GM12878 (cell line): Measurements from ENCODE around the gene TPRG1. TPM values are rescaled to one million over a fixed set of nuclear protein-coding genes. Genes with fewer than 3 reads are reported as not detected.

ENCODE experiments used
- ATAC-seq: fragments of 200-7000 bp; cut with Tn5 transposase; 3 replicates; pipeline ENCODE4 v1.9.1; 2020; ENCODE audit warnings: mild to moderate bottlenecking, moderate library complexity
- BruUV-seq: library from RNA; stranded (reverse); fragments of 400-500 nt; replicated peaks from 2 replicates; lab custom pipeline; 2021; lab: Mats Ljungman, UMichigan
- CTCF ChIA-PET: fragments of 300-600 bp; sonication (Branson Sonifier 250); formaldehyde crosslinking; extraction: SDS; loops from one replicate; lab custom pipeline; 2021; ENCODE audit warnings: inconsistent platforms; lab: Yijun Ruan, JAX
- POLR2A ChIA-PET: fragments of 350-600 bp; formaldehyde crosslinking; extraction: SDS; loops from one replicate; lab custom pipeline; 2021; ENCODE audit warnings: inconsistent platforms; lab: Charles Lee
- RAD21 ChIA-PET: fragments of 300-600 bp; sonication (Branson Sonifier 250); formaldehyde crosslinking; loops from one replicate; lab custom pipeline; 2023; ENCODE audit warnings: antibody characterized with exemption; ENCODE audit not compliant: unreplicated experiment; lab: Charles Lee
- SMC1A ChIA-PET: fragments of 300-600 bp; sonication (Branson Sonifier 250); formaldehyde crosslinking; loops from one replicate; lab custom pipeline; 2023; ENCODE audit not compliant: unreplicated experiment, uncharacterized antibody; lab: Charles Lee
- DNase-seq: peaks from one replicate; pipeline ENCODE4 v3.0.0-alpha.2; 2011; ENCODE audit warnings: low read depth, low spot score
- FAIRE-seq: peaks from 3 replicates; lab custom pipeline; 2011; peaks lifted over from hg19 to GRCh38; lab: Jason Lieb, UNC
- H2AFZ ChIP-seq: 2 replicates; pipeline ENCODE4 v1.6.0; 2011; ENCODE audit warnings: low read depth, low read length, control low read depth; ENCODE audit not compliant: control insufficient read depth
- H3K27ac ChIP-seq: 2 replicates; pipeline ENCODE4 v1.5.1; 2011; ENCODE audit warnings: control low read depth; ENCODE audit not compliant: control insufficient read depth, insufficient read depth
- H3K27me3 ChIP-seq, 2 experiments: replicated peaks in 1 of 2; 2 replicates each; pipeline versions ENCODE4 v1.6.0 to v1.6.1; 2011; ENCODE audit warnings: low read length in 1 of 2; ENCODE audit not compliant: control insufficient read depth in 2 of 2, insufficient read depth in 2 of 2
- H3K36me3 ChIP-seq, 2 experiments: 2 replicates each; pipeline ENCODE4 v1.5.1; 2011; ENCODE audit warnings: low read length in 1 of 2; ENCODE audit not compliant: control insufficient read depth in 2 of 2, insufficient read depth in 2 of 2
- H3K4me1 ChIP-seq: 2 replicates; pipeline ENCODE4 v1.6.1; 2011; ENCODE audit warnings: mild to moderate bottlenecking, low read length, moderate library complexity, mixed read lengths; ENCODE audit not compliant: control insufficient read depth, insufficient read depth
- H3K4me2 ChIP-seq: 2 replicates; pipeline ENCODE4 v1.6.0; 2011; ENCODE audit warnings: control low read depth; ENCODE audit not compliant: control insufficient read depth, insufficient read depth
- H3K4me3 ChIP-seq: fragments of 200-600 bp; sonication (generic); 2 replicates; pipeline ENCODE4 v1.5.1; 2016
- H3K79me2 ChIP-seq: 2 replicates; pipeline ENCODE4 v1.6.0; 2011; ENCODE audit warnings: low read length; ENCODE audit not compliant: control insufficient read depth, insufficient read depth
- H3K9ac ChIP-seq: 2 replicates; pipeline ENCODE4 v1.8.0; 2011; ENCODE audit warnings: low read length, control low read depth, mixed read lengths; ENCODE audit not compliant: control insufficient read depth, insufficient read depth
- H3K9me3 ChIP-seq: replicated peaks from 3 replicates; pipeline ENCODE4 v1.5.1; 2011; ENCODE audit warnings: mild to moderate bottlenecking, low read length; ENCODE audit not compliant: control insufficient read depth, insufficient read depth
- H4K20me1 ChIP-seq: 2 replicates; pipeline ENCODE4 v1.6.0; 2011; ENCODE audit not compliant: control insufficient read depth, insufficient read depth
- ATF2 ChIP-seq: IDR thresholded peaks from 2 replicates; pipeline ENCODE4 v1.6.1; 2012; ENCODE audit warnings: low read length, inconsistent platforms
- ELK1 ChIP-seq: IDR thresholded peaks from 2 replicates; pipeline ENCODE4 v1.6.1; 2012; ENCODE audit warnings: low read depth, low read length, improper control_type of control experiment
- MTA2 ChIP-seq: fragments of 450-650 bp; IDR thresholded peaks from 2 replicates; pipeline ENCODE4 v1.6.1; 2016; ENCODE audit warnings: low read depth, mild to moderate bottlenecking, moderate library complexity
- MTA3 ChIP-seq: IDR thresholded peaks from 2 replicates; pipeline ENCODE4 v1.6.1; 2012; ENCODE audit warnings: low read length, inconsistent platforms, borderline replicate concordance
- POLR2AphosphoS2 ChIP-seq: IDR thresholded peaks from 2 replicates; pipeline ENCODE4 v1.6.1; 2011; ENCODE audit warnings: low read depth, mild to moderate bottlenecking, low read length, improper control_type of control experiment, moderate library complexity
- STAT1 ChIP-seq: fragments of 450-650 bp; conservative IDR thresholded peaks from 2 replicates; pipeline ENCODE4 v1.6.1; 2014; ENCODE audit warnings: antibody characterized with exemption, mild to moderate bottlenecking
- SUPT20H ChIP-seq: IDR thresholded peaks from 2 replicates; pipeline ENCODE4 v1.6.1; 2011; ENCODE audit warnings: low read depth, mild to moderate bottlenecking, low read length, moderate library complexity, borderline replicate concordance; ENCODE audit not compliant: control insufficient read depth
- SUZ12 ChIP-seq: fragments of 200-600 bp; sonication (generic); IDR thresholded peaks from one replicate; pipeline ENCODE4 v1.6.1; 2018; ENCODE audit warnings: antibody characterized with exemption, mild to moderate bottlenecking; ENCODE audit not compliant: unreplicated experiment
- TCF3 ChIP-seq: IDR thresholded peaks from 2 replicates; pipeline ENCODE4 v1.6.1; 2012; ENCODE audit warnings: low read depth, mild to moderate bottlenecking, low read length, borderline replicate concordance; ENCODE audit not compliant: insufficient read depth
- ZBTB33 ChIP-seq: fragments of 450-650 bp; IDR thresholded peaks from 2 replicates; pipeline ENCODE4 v1.6.1; 2017; ENCODE audit warnings: mild to moderate bottlenecking
- ZBTB4 ChIP-seq: fragments of 450-650 bp; formaldehyde crosslinking; IDR thresholded peaks from 2 replicates; pipeline ENCODE4 v1.4.0; 2022; ENCODE audit warnings: mild to moderate bottlenecking, moderate library complexity
- WGBS: methylation state at CpG from one replicate; pipeline ENCODE4 v1.1.6; 2016; ENCODE audit warnings: low lambda C conversion rate; ENCODE audit not compliant: insufficient replicate concordance, insufficient coverage; ENCODE audit errors: missing lambda C conversion rate; 5-methylcytosine and 5-hydroxymethylcytosine counted together
- in situ Hi-C: fragments of 300-500 bp; cut with MboI; formaldehyde crosslinking; loops from 9 replicates; pipeline ENCODE4 v1.14.3; 2018; ENCODE audit warnings: mixed read lengths
- intact Hi-C: fragments of 100-400 bp; cut with micrococcal nuclease; formaldehyde crosslinking; loops from one replicate; pipeline ENCODE4 v1.14.2; 2022; ENCODE audit not compliant: unreplicated experiment
- polyA plus RNA-seq, 11 experiments: library from polyadenylated mRNA; depleted of rRNA in 4 of 11; unstranded in 6 of 11; stranded (reverse) in 5 of 11; fragments of >200 nt; fragmentation: Nextera tagmentation in 4 of 11; fragmentation: Illumina TruSeq in 1 of 11; extraction: Ambion mirVana in 4 of 11; extraction: Trizol in 1 of 11; gene quantifications; 1 replicate in 1 of 11; 2 replicates in 10 of 11; pipeline versions ENCODE4 v1.2.1 to v1.2.3, GENCODE V29; 2011 to 2016; ENCODE audit warnings: inconsistent platforms in 2 of 11, missing spikeins in 2 of 11, low read depth in 1 of 11
- total RNA-seq, 4 experiments: library from RNA; depleted of rRNA in 3 of 4; stranded (reverse); fragments of >200 nt in 3 of 4; fragmentation: Illumina TruSeq in 1 of 4; extraction: Trizol in 1 of 4; gene quantifications; 2 replicates each; pipeline versions ENCODE4 v1.2.1 to v1.2.3, GENCODE V29; 2013 to 2021

TPRG1 gene
- total and polyA plus RNA-seq, 10 of the 15 experiments (the other 5 are each of a cell fraction or from before 2014, with no cell fraction given), result 0.26 to 30.7 (median 3.6) TPM

GRCh38 chr3:189204167-189204866 is 32.5 kb downstream of the TPRG1 start (continued):
- TF ChIP-seq POLR2AphosphoS2 (no peak), ELK1 (no peak)

GRCh38 chr3:189204937-189205336 is 33.2 kb downstream of the TPRG1 start:
- H4K20me1 ChIP-seq, result no peaks in the 10 kb centered on the region
- RAD21 ChIA-PET, result no interaction called here
- no peaks in the 10 kb centered on the region for H3K36me3 ChIP-seq
- ATAC-seq, result no peak
- no TSS peak for BruUV-seq
- no peak for FAIRE-seq
- H3K4me1 ChIP-seq, result no peaks in the 10 kb centered on the region
- no peaks in the 10 kb centered on the region for H3K9me3 ChIP-seq
- H3K27ac ChIP-seq, result no peak overlapping the region
- H3K9ac ChIP-seq, result no peak overlapping the region
- no peak for DNase-seq
- CTCF ChIA-PET, result interaction anchor here (1.0 kb wide), 1 partner anchor 13 kb away, joined by 4 read pairs; no protein-coding TSS in a partner anchor
- H3K4me3 ChIP-seq, result no peak overlapping the region
- POLR2A ChIA-PET, result no interaction called here
- H3K4me2 ChIP-seq, result no peak overlapping the region
- no peaks in the 10 kb centered on the region; a peak in 2 of 4 replicates for H3K27me3 ChIP-seq
- in situ Hi-C loops, result no loop called here
- WGBS, result 2% methylated on average over 2 of the region's 2 CpGs
- H3K79me2 ChIP-seq, result no peaks in the 10 kb centered on the region
- intact Hi-C loops, result no loop called here
- no peak overlapping the region for H2AFZ ChIP-seq
- SMC1A ChIA-PET, result no interaction called here
- no peak for TF ChIP-seq ZBTB33
- TF ChIP-seq ZBTB4 (CRISPR knock-in tag), result no peak
- TF ChIP-seq STAT1, result no peak
- TF ChIP-seq SUPT20H, result no peak
- no peak for TF ChIP-seq MTA2
- TF ChIP-seq MTA3, result no peak
- no peak for TF ChIP-seq SUZ12
- no peak for TF ChIP-seq ATF2
- TF ChIP-seq TCF3, result no peak
